Ishikawa (cell line): ENCODE results near the gene CPA5.

ENCODE experiments used
- CEBPB ChIP-seq: IDR thresholded peaks from 2 replicates; pipeline ENCODE4 v1.6.1; 2012
- EGR1 ChIP-seq: IDR thresholded peaks from 2 replicates; pipeline ENCODE4 v1.6.1; 2012
- EP300 ChIP-seq: IDR thresholded peaks from 2 replicates; pipeline ENCODE4 v1.6.1; 2012; ENCODE audit warnings: borderline replicate concordance
- FOXM1 ChIP-seq: IDR thresholded peaks from 2 replicates; pipeline ENCODE4 v1.6.1; 2012; ENCODE audit warnings: low read depth, borderline replicate concordance
- MAX ChIP-seq: IDR thresholded peaks from 2 replicates; pipeline ENCODE4 v1.6.1; 2012
- RAD21 ChIP-seq: IDR thresholded peaks from 2 replicates; pipeline ENCODE4 v1.6.1; 2012; ENCODE audit warnings: low read depth
- TEAD4 ChIP-seq: IDR thresholded peaks from 2 replicates; pipeline ENCODE4 v1.6.1; 2012
- YY1 ChIP-seq: IDR thresholded peaks from 2 replicates; pipeline ENCODE4 v1.6.1; 2012; ENCODE audit warnings: low read depth
- ZBTB7A ChIP-seq: IDR thresholded peaks from 2 replicates; pipeline ENCODE4 v1.6.1; 2012; ENCODE audit warnings: low read depth

GRCh38 chr7:130334274-130334673 is 10.3 kb upstream of the CPA5 start:
- TF ChIP-seq MAX (no peak), EGR1 (no peak), ZBTB7A (no peak), FOXM1 (no peak), CEBPB (no peak), YY1 (no peak), EP300 (no peak), RAD21 (no peak), TEAD4 (no peak)
